Heart right ventricle (tissue), 16 donors: Measurements from ENCODE around the gene CNOT1. TPM values are rescaled to one million over a fixed set of nuclear protein-coding genes. Genes with fewer than 3 reads are reported as not detected.

Experiments
- ATAC-seq, 8 donors: fragments of 200-7000 bp; cut with Tn5 transposase; one replicate each; pipeline ENCODE4 v1.9.1; 2020; ENCODE audit warnings: mild to moderate bottlenecking in 8 of 8, moderate library complexity in 8 of 8, moderate number of reproducible peaks in 1 of 8
- DNase-seq, 2 donors: peaks; one replicate each; pipeline ENCODE4 v3.0.0-alpha.2; 2020
- H3K27ac ChIP-seq, 10 donors: fragments of 200-600 bp; sonication (generic) in 2 of 10; one replicate each; pipeline versions ENCODE4 v1.5.0 to v1.8.0; 2020 to 2022; ENCODE audit warnings: mild to moderate bottlenecking in 3 of 10
- H3K27me3 ChIP-seq, 7 donors: fragments of 200-600 bp; one replicate each; pipeline ENCODE4 v1.8.0; 2021 to 2022; ENCODE audit warnings: mild to moderate bottlenecking in 2 of 7
- H3K36me3 ChIP-seq, 9 donors: fragments of 200-600 bp; sonication (generic) in 1 of 9; one replicate each; pipeline versions ENCODE4 v1.5.0 to v1.8.0; 2020 to 2022; ENCODE audit warnings: mild to moderate bottlenecking in 2 of 9
- H3K4me1 ChIP-seq, 9 donors: fragments of 200-600 bp; sonication (generic) in 1 of 9; one replicate each; pipeline versions ENCODE4 v1.5.0 to v1.8.0; 2020 to 2022; ENCODE audit warnings: mild to moderate bottlenecking in 4 of 9
- H3K4me3 ChIP-seq, 10 donors: fragments of 200-600 bp; sonication (generic) in 2 of 10; one replicate each; pipeline versions ENCODE4 v1.5.0 to v1.8.0; 2020 to 2022; ENCODE audit warnings: mild to moderate bottlenecking in 7 of 10, moderate library complexity in 2 of 10
- H3K9me3 ChIP-seq, 11 donors: fragments of 200-600 bp in 10 of 11; sonication (generic) in 2 of 11; one replicate each; pipeline versions ENCODE4 v1.5.0 to v1.8.0; 2013 to 2022; ENCODE audit warnings: mild to moderate bottlenecking in 2 of 11, control low read depth in 1 of 11, moderate library complexity in 1 of 11
- CTCF ChIP-seq, 9 donors: fragments of 200-600 bp; sonication (generic) in 2 of 9; IDR thresholded peaks; one replicate each; pipeline versions ENCODE4 v1.5.0 to v1.8.0; 2021 to 2022; ENCODE audit warnings: antibody characterized with exemption in 9 of 9, mild to moderate bottlenecking in 5 of 9, moderate library complexity in 1 of 9
- WGBS, 2 donors: extraction: QIAGEN DNeasy Blood & Tissue Kit; methylation state at CpG; one replicate each; pipeline ENCODE4 v1.1.7; 2013; ENCODE audit warnings: inconsistent platforms in 1 of 2; 5-methylcytosine and 5-hydroxymethylcytosine counted together
- intact Hi-C, 10 donors: fragments of 100-400 bp; cut with DNase I; formaldehyde crosslinking; loops; one replicate each; pipeline versions ENCODE4 v1.11.1 to v1.14.2; 2022
- polyA plus RNA-seq, 2 donors: library from polyadenylated mRNA; stranded (reverse); fragments of 200-250 nt; gene quantifications; one replicate each; pipeline ENCODE4 v1.2.3, GENCODE V29; 2013
- total RNA-seq, 10 donors: library from RNA; stranded (reverse); fragmentation: NEBNext Ultra II Directional in 3 of 10; extraction: Animal tissue kit (Norgen Biotek cat#: 25700) in 3 of 10; gene quantifications; one replicate each; pipeline versions ENCODE4 v1.2.1 to v1.2.4, GENCODE V29; 2021 to 2023
- donor health status: Arrhythmogenic right ventricular cardiomyopathy.
- donor health status: ischemic (EF 13 %, LVEDD 7.1; RV severe dilation, severe dysfunction).
- donor health status: healthy with polysubstance abuse.
- donor health status: DM: no; HTN: yes; CAD: no.
- donor health status: DM: no; HTN: no; CAD: no.
- donor health status: ischemic (EF 25% LVEDD 6.9; RV normal size, moderate dysfunction).
- donor health status: ischemic (EF 25% LVEDD 5.7; RV mildly dilated, moderate dysfunction).
- donor health status: healthy.
- donor health status: DM: yes; HTN: yes; CAD: no.
- donor health status: Ischemic cardiomyopathy.
- donor health status: ischemic (EF 35%, LVEDD 5.7; RV mildly dilated, moderate dysfunction).
- donor health status: nonischemic (EF 11% LVEDD 7.7; RV severe dilation, severe dysfunction).
- donor health status: DM: yes; HTN: yes; CAD: no.
- donor health status: PGD.
- donor health status: ischemic (EF 29% LVEDD 5.4; RV normal size, mild dysfunction).
- donor health status: nonischemic (EF 23%, LVEDD 6.1; RV moderate dilation, normal function).

The CNOT1 gene
- total and polyA plus RNA-seq, 12 donors, result 27.2 to 102 (median 81.7) TPM

- DNase-seq, result no peak
- Histone ChIP-seq H3K4me1 (peaks cover 14 to 100% (median 87%) of the 10 kb centered on the region in 9 donors), H3K4me3 (no peak overlapping the region), H3K36me3 (peaks cover 0 to under 1% (median 0%) of the 10 kb centered on the region in 9 donors), H3K27me3 (peaks cover 0 to 14% (median 0%) of the 10 kb centered on the region in 7 donors), H3K9me3 (no peaks in the 10 kb centered on the region), H3K27ac (peak overlapping the region in 9 of 10 donors; percentile 30 to 89 (median 72))
- peak in 2 of 8 donors; percentile 3 to 7 for ATAC-seq
- 68 to 69% methylated on average over 9 of the region's 9 CpGs for WGBS, 2 donors
- TF ChIP-seq CTCF (IDR thresholded peaks at IDR 0.05), result no peak
- intact Hi-C loops, result loop anchor here in 1 of 10 donors (5.0 kb wide), 1 partner anchor 130 kb away; no protein-coding TSS in a partner anchor
These were observed 157.4 kb downstream of the CNOT1 start for GRCh38 chr16:58472266-58472665.

DNA sequence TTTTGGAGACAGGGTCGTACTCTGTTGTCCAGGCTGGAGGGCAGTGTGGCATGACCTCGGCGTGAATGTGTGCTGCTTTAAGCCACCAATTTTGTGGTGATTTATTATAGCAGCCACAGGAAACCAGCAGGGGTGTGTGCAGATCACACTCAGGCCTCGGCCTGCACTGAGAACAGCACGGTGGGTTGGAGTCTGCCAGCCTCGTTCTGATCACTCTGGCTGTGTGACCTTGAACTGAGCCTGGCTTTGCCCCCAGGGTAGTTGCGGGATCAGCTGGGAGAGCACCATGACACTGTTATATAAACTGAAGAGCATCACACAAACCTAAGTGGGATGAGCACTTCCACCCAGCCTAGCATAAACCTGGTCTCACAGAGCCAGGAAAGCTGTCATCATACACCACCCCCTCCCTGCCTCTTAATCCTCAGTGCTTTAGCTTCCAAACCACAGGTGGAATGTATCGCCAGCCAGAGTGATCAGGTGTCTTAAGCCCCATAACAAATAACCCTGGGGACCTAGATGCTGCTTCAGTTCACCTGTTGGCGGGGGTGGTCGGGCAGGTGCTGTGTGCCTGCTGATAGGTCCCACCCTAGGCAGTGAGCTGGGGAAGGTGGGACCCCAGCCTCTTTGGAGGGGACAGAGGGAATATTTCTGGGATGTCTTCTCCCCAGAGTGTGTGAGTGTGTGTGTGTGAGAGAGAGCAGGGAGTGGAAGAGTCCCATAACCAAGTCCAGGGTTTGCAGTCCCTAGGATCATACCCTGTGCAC, 158.2 kb downstream of the CNOT1 start:
- Histone ChIP-seq H3K36me3 (peaks cover 0 to 2% (median 0%) of the 10 kb centered on the region in 9 donors), H3K9me3 (no peaks in the 10 kb centered on the region), H3K27me3 (peaks cover 0 to 23% (median under 1%) of the 10 kb centered on the region in 7 donors), H3K27ac (peak overlapping the region in 9 of 10 donors; percentile 30 to 89 (median 72)), H3K4me3 (no peak overlapping the region), H3K4me1 (peaks cover 14 to 100% (median 88%) of the 10 kb centered on the region in 9 donors)
- ATAC-seq, result peak; percentile 14 to 61 (median 32)
- intact Hi-C loops, result loop anchor here in 1 of 10 donors (5.0 kb wide), 1 partner anchor 129 kb away; no protein-coding TSS in a partner anchor
- 50 to 54% methylated on average over 10 of the region's 10 CpGs for WGBS, 2 donors
- no peak for TF ChIP-seq CTCF (IDR thresholded peaks at IDR 0.05)
- DNase-seq, result no peak

Other genes starting within 250 kb of the CNOT1 start
- 1 to 10 TPM; 4.0 to 8.8 (median 5.5) TPM for gene GINS3, start 237.4 kb downstream of the CNOT1 start, total RNA-seq
- 10 to 100 TPM in 1 of 2 donors, 1 to 10 TPM in 1; 6.9 to 13.5 TPM for gene GINS3, start 237.4 kb downstream of the CNOT1 start, polyA plus RNA-seq
- 100 to 1,000 TPM; 336 to 821 (median 630) TPM for gene NDRG4, start 129.7 kb downstream of the CNOT1 start, total RNA-seq
- 100 to 1,000 TPM; 286 to 507 TPM for gene NDRG4, start 129.7 kb downstream of the CNOT1 start, polyA plus RNA-seq
- 10 to 100 TPM in 8 of 10 donors, 1 to 10 TPM in 2; 8.9 to 16.0 (median 11.8) TPM for gene SETD6, start 114.3 kb downstream of the CNOT1 start, total RNA-seq
- gene SETD6, start 114.3 kb downstream of the CNOT1 start, polyA plus RNA-seq, result 10 to 100 TPM; 11.8 to 18.9 TPM
- 10 to 100 TPM; 24.1 to 38.7 (median 31.8) TPM for gene SLC38A7, start 54.9 kb upstream of the CNOT1 start, total RNA-seq
- 10 to 100 TPM; 10.3 to 41.3 TPM for gene SLC38A7, start 54.9 kb upstream of the CNOT1 start, polyA plus RNA-seq
- gene GOT2, start 104.5 kb upstream of the CNOT1 start, total RNA-seq, result 100 to 1,000 TPM; 379 to 658 (median 556) TPM
- gene GOT2, start 104.5 kb upstream of the CNOT1 start, polyA plus RNA-seq, result 100 to 1,000 TPM; 154 to 254 TPM